Activated naive CD4-positive, alpha-beta T cell treated with anti-CD3 and anti-CD28 coated beads for 36 hours (primary cell): ENCODE results near the gene KNDC1. TPM values are rescaled to one million over a fixed set of nuclear protein-coding genes. Genes with fewer than 3 reads are reported as not detected.

Experiments used
- CTCF ChIA-PET: fragments of 350-600 bp; sonication (Branson Sonifier 250); formaldehyde crosslinking; loops from one replicate; lab custom pipeline; 2021; ENCODE audit warnings: antibody characterized with exemption; lab: Charles Lee
- DNase-seq: peaks from one replicate; pipeline ENCODE4 v3.0.0-alpha.2; 2020
- H3K27ac Mint-ChIP-seq: one replicate; pipeline ENCODE4 v1.8.0; 2021; ENCODE audit warnings: mild to moderate bottlenecking, mixed read lengths
- H3K27me3 Mint-ChIP-seq: one replicate; pipeline ENCODE4 v1.8.0; 2021; ENCODE audit warnings: low read depth, mixed read lengths
- H3K36me3 Mint-ChIP-seq: one replicate; pipeline ENCODE4 v1.8.0; 2021; ENCODE audit warnings: low read depth, mixed read lengths
- H3K4me1 Mint-ChIP-seq: one replicate; pipeline ENCODE4 v1.8.0; 2021; ENCODE audit warnings: low read depth, mixed read lengths
- H3K4me3 Mint-ChIP-seq: one replicate; pipeline ENCODE4 v1.8.0; 2021; ENCODE audit warnings: mild to moderate bottlenecking, moderate library complexity, mixed read lengths
- H3K9me3 Mint-ChIP-seq: one replicate; pipeline ENCODE4 v1.8.0; 2021; ENCODE audit warnings: mixed read lengths
- intact Hi-C: fragments of 100-400 bp; cut with micrococcal nuclease; formaldehyde crosslinking; loops from one replicate; pipeline ENCODE4 v1.15.1; 2023
- total RNA-seq, 2 experiments: library from RNA; stranded (reverse); gene quantifications; one replicate each; pipeline ENCODE4 v1.2.3, GENCODE V29; 2021

The KNDC1 gene
- total RNA-seq, 2 experiments from 2014 or later = not detected

DNA sequence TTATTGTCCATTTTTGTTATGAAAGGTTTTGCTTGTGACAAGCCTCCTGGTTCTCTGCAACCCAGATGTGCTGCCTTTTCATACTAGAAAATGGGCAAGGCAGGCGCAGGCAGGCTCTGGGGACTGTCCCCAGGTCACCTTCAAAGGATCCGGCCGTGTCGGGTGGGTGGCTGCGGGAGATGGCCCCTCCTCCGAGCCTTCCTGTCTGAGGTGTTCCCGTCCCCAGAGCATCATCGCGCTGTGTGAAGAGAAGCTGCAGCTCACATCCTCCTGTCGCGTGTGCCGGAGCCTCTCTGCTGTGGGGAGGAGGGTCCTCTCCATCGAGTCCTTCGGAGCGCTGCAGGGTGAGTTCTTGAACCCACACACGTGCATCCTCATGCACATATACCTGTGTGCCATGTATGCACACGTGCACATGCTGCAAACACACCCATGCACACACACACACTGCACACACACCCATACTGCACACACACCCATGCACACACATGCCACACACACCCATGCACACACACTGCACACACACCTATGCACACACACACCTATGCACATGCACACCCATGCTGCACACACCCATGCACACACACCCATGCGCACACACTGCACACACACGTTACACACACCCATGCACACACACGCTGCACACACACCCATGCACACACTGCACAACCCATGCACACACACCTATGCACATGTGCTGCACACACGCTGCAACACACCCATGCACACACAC, 23.8 kb downstream of the KNDC1 start:
- no peak for DNase-seq
- no peaks in the 10 kb centered on the region for H3K9me3 Mint-ChIP-seq
- no peaks in the 10 kb centered on the region for H3K4me1 Mint-ChIP-seq
- CTCF ChIA-PET = no interaction called here
- H3K27me3 Mint-ChIP-seq = no peaks in the 10 kb centered on the region
- H3K36me3 Mint-ChIP-seq = no peaks in the 10 kb centered on the region
- H3K27ac Mint-ChIP-seq = no peak overlapping the region
- intact Hi-C loops = no loop called here
- no peak overlapping the region for H3K4me3 Mint-ChIP-seq

DNA sequence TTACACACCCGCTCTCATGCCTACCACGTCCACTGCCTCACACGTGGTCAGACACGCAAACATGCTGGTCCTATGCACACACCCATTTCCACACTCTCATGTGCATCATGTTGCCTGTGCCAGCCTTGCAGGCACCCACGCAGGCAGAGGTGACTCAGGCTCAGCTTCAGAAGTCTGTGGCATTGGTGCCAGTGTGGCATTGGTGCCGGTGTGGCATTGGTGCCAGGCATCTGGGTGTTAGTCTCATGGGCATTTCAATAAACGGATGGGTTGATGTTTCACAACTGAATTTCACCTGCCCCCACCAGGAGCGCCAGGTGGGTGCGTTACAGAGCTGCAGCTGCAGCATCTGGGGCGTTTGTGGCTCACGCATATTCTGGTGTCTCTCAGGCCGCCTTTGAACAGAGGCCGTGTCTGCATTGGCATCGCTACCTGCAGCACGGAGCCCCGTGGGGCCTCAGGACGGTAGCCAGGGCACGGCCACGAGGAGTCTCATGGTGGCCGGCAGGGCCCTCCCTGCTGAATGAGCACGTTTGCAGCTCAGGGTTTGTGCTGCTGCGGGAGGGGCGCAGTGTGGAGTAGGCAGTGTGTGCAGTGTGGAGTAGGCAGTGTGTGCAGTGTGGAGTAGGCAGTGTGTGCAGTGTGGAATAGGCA, 24.7 kb downstream of the KNDC1 start:
- CTCF ChIA-PET = no interaction called here
- Mint-ChIP-seq H3K27ac (no peak overlapping the region), H3K9me3 (no peaks in the 10 kb centered on the region)

DNA sequence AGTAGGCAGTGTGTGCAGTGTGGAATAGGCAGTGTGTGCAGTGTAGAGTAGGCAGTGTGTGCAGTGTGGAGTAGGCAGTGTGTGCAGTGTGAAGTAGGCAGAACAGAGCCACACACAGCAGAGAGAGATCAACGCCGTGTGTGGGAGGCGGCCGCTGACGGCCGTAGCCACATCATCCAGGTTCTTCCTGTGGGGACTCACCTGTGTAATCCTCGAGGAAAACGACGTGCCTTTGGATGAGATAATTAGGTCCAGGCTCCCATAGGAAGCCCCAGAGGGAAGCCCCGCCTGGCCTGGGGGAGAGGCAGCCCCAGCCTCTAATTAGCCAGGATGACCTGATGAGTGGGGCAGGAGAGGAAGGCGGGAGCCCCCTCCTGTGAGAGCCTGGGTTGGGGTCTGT, 25.4 kb downstream of the KNDC1 start:
- CTCF ChIA-PET = no interaction called here
- intact Hi-C loops = no loop called here
- Mint-ChIP-seq H3K9me3 (no peaks in the 10 kb centered on the region), H3K4me3 (no peak overlapping the region), H3K4me1 (no peaks in the 10 kb centered on the region), H3K36me3 (no peaks in the 10 kb centered on the region), H3K27me3 (no peaks in the 10 kb centered on the region), H3K27ac (no peak overlapping the region)
- no peak for DNase-seq

More for the DNA sequence above, 24.7 kb downstream of the KNDC1 start:
- DNase-seq = no peak
- Mint-ChIP-seq H3K4me3 (no peak overlapping the region), H3K4me1 (no peaks in the 10 kb centered on the region), H3K36me3 (no peaks in the 10 kb centered on the region), H3K27me3 (no peaks in the 10 kb centered on the region)
- intact Hi-C loops = no loop called here

DNA sequence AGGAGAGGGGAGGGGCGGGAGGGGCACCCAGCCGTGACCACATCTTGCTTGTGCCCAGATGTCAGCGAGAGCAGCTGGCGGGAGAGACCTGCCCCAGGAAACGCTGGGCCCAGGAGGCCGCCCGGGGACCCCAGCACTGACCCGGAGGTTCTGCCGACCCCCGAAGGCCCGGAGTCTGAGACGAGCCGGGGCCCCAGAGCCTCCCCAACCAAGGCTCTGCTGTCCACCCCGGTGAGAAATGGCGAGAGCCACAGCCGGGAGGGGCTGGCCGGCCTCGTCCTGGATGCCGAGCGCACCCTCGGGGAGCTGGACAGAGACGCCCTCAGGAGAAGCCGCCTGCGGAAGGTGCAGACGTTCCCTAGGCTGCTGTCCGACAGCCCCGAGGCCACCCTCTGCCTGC, 25.9 kb downstream of the KNDC1 start:
- no peak overlapping the region for H3K4me3 Mint-ChIP-seq
- H3K4me1 Mint-ChIP-seq = no peaks in the 10 kb centered on the region
- no peak for DNase-seq
- intact Hi-C loops = no loop called here
- no peaks in the 10 kb centered on the region for H3K27me3 Mint-ChIP-seq
- H3K27ac Mint-ChIP-seq = no peak overlapping the region
- CTCF ChIA-PET = no interaction called here
- no peaks in the 10 kb centered on the region for H3K9me3 Mint-ChIP-seq
- H3K36me3 Mint-ChIP-seq = no peaks in the 10 kb centered on the region

DNA sequence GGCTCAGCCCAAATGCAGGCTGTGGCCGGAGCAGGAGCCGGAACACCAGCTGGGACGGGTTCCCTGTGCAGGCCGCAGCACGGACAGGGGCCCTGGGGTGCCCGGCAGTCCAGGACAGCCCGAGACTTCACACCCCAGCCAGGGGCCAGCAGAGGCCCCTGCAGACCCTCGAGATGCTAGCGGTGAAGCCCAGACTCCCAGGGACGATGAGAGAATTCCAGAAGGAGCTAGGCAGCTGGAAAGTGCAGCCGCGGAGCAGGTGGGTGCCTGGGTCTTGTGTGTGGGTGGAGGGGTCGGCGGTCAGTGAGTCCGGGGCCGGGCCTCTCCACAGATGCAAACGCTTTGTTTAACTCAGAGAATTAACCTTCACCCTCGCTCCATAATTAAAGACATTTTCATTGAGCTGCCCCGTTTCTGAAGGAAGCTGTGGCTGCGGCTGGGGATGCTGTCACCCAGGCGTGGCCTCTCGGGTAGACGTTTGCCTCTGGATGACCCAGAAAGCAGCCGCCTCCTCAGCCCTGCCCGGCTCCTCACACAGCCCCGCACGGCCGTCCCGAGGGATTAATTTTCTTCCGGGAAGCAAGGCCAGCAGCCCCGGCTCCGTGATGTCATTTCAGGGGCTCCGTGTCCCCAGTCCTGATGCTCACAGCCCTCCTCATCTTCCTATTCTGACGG, 26.5 kb downstream of the KNDC1 start:
- DNase-seq = no peak
- Mint-ChIP-seq H3K36me3 (no peaks in the 10 kb centered on the region), H3K27ac (no peak overlapping the region), H3K4me3 (no peak overlapping the region), H3K9me3 (no peaks in the 10 kb centered on the region), H3K27me3 (no peaks in the 10 kb centered on the region), H3K4me1 (no peaks in the 10 kb centered on the region)
- intact Hi-C loops = no loop called here
- CTCF ChIA-PET = no interaction called here

DNA sequence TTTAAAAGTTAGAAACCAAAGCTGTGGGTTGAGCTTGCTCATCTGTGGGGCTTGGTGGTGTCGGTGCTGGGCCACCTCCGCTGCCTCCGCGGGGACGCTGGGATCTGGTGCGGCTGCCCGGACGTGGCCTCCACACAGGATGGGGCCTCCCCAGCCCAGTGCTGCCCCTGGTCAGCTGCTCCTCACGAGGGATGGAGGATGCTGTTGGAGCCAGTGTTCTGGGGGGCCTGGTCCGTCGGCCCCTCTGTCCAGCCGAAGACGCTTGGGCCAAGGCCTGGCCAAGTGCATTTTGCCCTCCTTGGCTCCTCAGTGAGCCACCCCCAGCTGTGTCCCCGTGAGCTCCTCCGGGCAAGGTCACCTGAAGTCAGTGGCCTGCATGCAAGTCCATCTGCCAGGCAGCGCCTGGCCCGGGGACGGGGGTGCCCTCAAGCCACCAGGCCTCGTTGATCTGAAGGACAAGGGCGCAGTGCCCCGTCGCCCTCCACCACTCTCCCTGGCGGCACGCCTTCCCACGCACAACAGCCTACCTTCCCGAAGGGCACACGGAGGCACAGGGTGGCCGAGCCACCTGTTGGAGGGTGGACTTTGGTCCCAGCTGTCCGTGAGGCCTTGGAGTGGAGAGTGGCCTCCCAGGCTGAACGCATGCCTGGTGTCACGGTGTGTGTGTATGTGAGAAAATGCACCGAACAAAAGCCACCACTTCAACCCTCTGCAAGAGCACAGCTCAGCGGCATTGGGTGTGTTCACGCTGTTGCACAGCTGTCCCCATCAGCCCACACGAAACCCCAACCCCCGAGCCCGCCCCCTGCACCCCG, 27.3 kb downstream of the KNDC1 start:
- H3K27me3 Mint-ChIP-seq = no peaks in the 10 kb centered on the region
- CTCF ChIA-PET = no interaction called here
- H3K27ac Mint-ChIP-seq = no peak overlapping the region
- intact Hi-C loops = no loop called here
- no peaks in the 10 kb centered on the region for H3K36me3 Mint-ChIP-seq
- H3K4me1 Mint-ChIP-seq = no peaks in the 10 kb centered on the region
- no peak for DNase-seq
- H3K4me3 Mint-ChIP-seq = no peak overlapping the region
- H3K9me3 Mint-ChIP-seq = no peaks in the 10 kb centered on the region

DNA sequence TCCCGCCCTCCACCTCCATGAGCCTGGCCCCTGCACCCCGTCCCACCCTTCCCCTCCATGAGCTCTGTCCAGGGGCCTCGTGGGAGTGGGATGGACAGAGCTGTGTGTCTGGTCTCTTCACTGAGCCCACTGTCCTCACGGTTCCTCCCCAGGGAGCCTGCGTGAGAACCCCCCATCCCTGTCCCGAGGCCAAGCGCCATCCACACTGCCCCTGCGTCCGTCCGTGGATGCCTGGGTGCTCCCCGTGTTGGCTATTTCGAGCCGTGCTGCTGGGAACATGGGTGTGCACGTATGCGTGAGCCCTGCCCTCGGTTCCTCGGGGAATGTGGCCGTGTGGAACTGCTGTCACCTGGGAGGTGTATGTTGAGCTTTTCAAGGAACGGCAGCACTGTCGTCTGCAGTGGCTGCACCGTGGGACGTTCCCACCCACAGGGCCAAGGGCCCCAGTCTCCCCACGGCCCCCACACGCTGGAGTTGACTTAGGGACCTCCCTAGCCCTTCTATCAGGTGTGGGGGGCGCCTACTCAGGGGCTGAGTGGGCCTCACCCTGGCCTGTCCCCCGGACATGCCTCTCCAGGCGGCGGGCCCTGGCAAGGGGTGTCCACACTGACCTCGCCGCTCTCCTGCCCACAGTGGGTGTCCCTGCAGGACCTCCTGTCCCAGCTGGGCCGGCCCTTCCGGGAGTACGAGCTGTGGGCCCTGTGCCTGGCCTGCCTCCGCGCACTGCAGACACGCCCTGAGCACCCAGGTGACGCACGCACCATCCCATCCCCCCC, 28.1 kb downstream of the KNDC1 start:
- no peak for DNase-seq
- Mint-ChIP-seq H3K4me3 (no peak overlapping the region), H3K27ac (no peak overlapping the region), H3K27me3 (no peaks in the 10 kb centered on the region), H3K36me3 (no peaks in the 10 kb centered on the region), H3K4me1 (no peaks in the 10 kb centered on the region), H3K9me3 (no peaks in the 10 kb centered on the region)
- intact Hi-C loops = no loop called here
- CTCF ChIA-PET = no interaction called here

DNA sequence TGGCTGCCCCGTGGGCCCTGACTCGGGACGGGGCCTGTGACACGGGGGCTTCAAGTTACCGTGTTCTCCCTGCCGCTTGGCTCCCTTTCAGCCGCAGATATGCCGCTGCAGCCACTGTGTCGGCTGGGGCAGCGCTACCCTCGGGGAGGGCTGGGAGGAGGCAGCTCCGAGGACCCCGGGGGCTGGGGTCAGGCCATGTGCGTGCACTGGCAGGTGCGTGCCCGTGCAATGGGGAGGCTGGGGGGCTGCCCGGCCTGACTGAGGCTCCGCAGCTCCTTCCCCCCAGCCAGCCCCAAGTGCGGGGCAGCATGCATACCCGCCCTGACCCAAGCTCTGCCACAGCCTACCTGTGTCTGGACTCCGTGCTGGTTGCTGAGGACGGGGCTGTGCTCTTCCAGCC, 29.2 kb downstream of the KNDC1 start:
- H3K9me3 Mint-ChIP-seq = peaks cover 2% of the 10 kb centered on the region
- no peaks in the 10 kb centered on the region for H3K27me3 Mint-ChIP-seq
- no peak overlapping the region for H3K4me3 Mint-ChIP-seq
- no peak overlapping the region for H3K27ac Mint-ChIP-seq
- CTCF ChIA-PET = no interaction called here
- intact Hi-C loops = no loop called here
- no peaks in the 10 kb centered on the region for H3K4me1 Mint-ChIP-seq
- no peaks in the 10 kb centered on the region for H3K36me3 Mint-ChIP-seq
- no peak for DNase-seq

DNA sequence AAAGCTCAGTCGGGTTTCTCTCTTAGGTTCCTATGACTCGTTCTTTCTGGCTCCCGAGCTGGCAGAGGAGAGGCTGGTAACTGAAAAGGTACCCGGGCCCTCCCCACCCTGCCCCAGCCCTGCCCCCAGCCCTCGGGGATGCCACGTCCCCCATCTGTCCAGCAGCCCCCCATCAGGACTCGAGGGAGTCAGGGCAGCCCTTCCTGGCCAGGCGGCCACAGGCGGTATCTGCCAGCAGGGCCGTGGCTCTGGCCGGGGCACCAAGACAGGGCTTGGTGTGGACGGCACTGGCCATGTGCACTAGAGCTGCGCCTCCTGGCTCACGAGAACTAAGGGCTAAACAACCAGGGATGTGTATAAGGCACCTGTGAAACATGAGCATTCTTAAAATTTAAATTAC, 29.7 kb downstream of the KNDC1 start:
- no peaks in the 10 kb centered on the region for H3K36me3 Mint-ChIP-seq
- no peak overlapping the region for H3K27ac Mint-ChIP-seq
- H3K27me3 Mint-ChIP-seq = no peaks in the 10 kb centered on the region
- no peaks in the 10 kb centered on the region for H3K4me1 Mint-ChIP-seq
- no peak overlapping the region for H3K4me3 Mint-ChIP-seq
- peaks cover 5% of the 10 kb centered on the region for H3K9me3 Mint-ChIP-seq
- intact Hi-C loops = no loop called here
- CTCF ChIA-PET = no interaction called here
- DNase-seq = no peak

DNA sequence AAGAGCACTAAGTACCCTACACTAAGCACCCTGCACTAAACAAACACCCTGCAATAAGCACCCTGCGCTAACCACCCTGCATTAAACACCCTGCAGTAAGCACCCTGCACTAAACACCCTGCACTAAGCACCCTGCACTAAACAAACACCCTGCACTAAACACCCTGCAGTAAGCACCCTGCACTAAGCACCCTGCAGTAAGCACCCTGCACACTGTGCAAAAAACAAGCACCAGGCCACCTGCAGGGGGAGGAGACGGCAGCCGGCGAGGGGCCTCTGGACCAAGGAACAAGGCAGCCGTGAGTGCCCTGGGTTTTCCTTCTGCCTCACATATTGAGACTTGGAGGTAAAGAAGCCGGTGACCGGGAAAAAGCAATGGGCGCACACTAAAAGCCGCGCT, 30.2 kb downstream of the KNDC1 start:
- Mint-ChIP-seq H3K27me3 (no peaks in the 10 kb centered on the region), H3K27ac (no peak overlapping the region), H3K4me1 (no peaks in the 10 kb centered on the region), H3K36me3 (no peaks in the 10 kb centered on the region), H3K9me3 (peaks cover 5% of the 10 kb centered on the region), H3K4me3 (no peak overlapping the region)
- CTCF ChIA-PET = no interaction called here
- no peak for DNase-seq
- intact Hi-C loops = no loop called here

DNA sequence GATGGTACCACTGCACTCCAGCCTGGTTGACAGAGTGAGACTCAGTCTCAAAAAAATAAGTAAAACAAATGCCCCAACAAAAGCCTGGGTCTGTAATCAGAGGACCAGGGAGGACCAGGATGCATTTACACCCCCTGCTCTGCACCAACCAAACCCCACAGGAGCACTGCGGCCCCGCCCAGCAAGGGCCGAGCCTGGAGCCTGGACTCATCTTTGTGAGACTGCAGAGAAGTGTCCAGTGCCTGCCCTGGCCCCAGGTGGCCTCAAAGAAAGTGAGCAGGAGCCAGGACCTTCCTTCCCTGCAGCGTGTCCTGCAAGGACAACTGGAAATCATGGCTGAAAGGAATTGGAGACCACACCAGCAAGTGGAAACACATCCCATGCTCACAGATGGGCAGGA, 31.6 kb downstream of the KNDC1 start:
- Mint-ChIP-seq H3K27ac (no peak overlapping the region), H3K27me3 (no peaks in the 10 kb centered on the region), H3K4me3 (no peak overlapping the region), H3K36me3 (no peaks in the 10 kb centered on the region), H3K9me3 (peaks cover 5% of the 10 kb centered on the region), H3K4me1 (no peaks in the 10 kb centered on the region)
- intact Hi-C loops = no loop called here
- no peak for DNase-seq
- CTCF ChIA-PET = no interaction called here

DNA sequence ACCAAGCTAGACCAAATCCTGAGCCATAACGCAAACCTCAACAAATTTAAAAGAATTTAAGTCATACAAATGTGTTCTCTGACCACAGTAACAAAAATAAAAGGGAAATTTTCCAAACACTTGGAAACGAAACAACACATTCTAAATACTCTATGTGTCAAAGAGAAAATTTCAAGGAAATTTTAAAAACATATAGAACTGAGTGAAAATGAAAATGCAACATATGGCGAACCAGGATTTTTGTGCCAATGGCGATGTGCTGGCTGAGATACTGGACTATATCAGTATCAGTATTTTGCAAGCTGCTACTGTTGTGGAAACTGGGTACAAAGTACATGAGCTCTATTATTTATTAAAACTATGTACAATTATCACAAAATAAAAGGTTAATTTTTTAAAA, 34.1 kb downstream of the KNDC1 start:
- DNase-seq = no peak
- Mint-ChIP-seq H3K36me3 (no peaks in the 10 kb centered on the region), H3K4me1 (no peaks in the 10 kb centered on the region), H3K27me3 (no peaks in the 10 kb centered on the region), H3K4me3 (no peak overlapping the region), H3K27ac (no peak overlapping the region), H3K9me3 (peaks cover 5% of the 10 kb centered on the region)
- CTCF ChIA-PET = no interaction called here
- intact Hi-C loops = no loop called here
